GM20000 (cell line): ENCODE results near the gene RCOR1.

Source experiments
- DNase-seq: peaks from one replicate; pipeline ENCODE4 v3.0.0; 2012; ENCODE audit warnings: low spot score
- CTCF ChIP-seq: IDR thresholded peaks from 2 replicates; pipeline ENCODE4 v1.5.1; 2012; ENCODE audit warnings: mild to moderate bottlenecking, control low read depth; ENCODE audit errors: extremely low read depth, missing control alignments

The RCOR1 gene

GRCh38 chr14:102591372-102591943 lies 991 bp upstream of the RCOR1 start:
- peak; percentile 47 for DNase-seq
- no peak for TF ChIP-seq CTCF

GRCh38 chr14:102592763-102593060 lies 263 bp downstream of the RCOR1 start:
- no peak for TF ChIP-seq CTCF
- DNase-seq, result no peak

GRCh38 chr14:102593061-102593824 lies 794 bp downstream of the RCOR1 start:
- TF ChIP-seq CTCF, result no peak
- DNase-seq, result peak; percentile 75

- TF ChIP-seq CTCF, result no peak
- DNase-seq, result no peak
Observed at GRCh38 chr14:102593825-102594137, 1.3 kb downstream of the RCOR1 start.

- peak; percentile 66 for TF ChIP-seq CTCF
- peak; percentile 87 for DNase-seq
Observed at GRCh38 chr14:102594514-102595175, 2.2 kb downstream of the RCOR1 start.

- TF ChIP-seq CTCF, result no peak
Observed at GRCh38 chr14:102601378-102601925, 9.0 kb downstream of the RCOR1 start.

GRCh38 chr14:102602421-102603292 lies 10.2 kb downstream of the RCOR1 start:
- DNase-seq, result no peak
- no peak for TF ChIP-seq CTCF

More at GRCh38 chr14:102601378-102601925, 9.0 kb downstream of the RCOR1 start:
- DNase-seq, result no peak
